Astrocyte of the hippocampus (primary cell): ENCODE measurements around the gene EFNA5.
"Not testable (repeated sequence)": the region's sequence is repeated elsewhere in the genome, so short reads cannot be mapped to it uniquely, and the experiment has no call there.

Experiments
- DNase-seq: peaks from one replicate; pipeline ENCODE4 v3.0.0; 2011; ENCODE audit warnings: low read depth, low spot score

Gene EFNA5

DNA sequence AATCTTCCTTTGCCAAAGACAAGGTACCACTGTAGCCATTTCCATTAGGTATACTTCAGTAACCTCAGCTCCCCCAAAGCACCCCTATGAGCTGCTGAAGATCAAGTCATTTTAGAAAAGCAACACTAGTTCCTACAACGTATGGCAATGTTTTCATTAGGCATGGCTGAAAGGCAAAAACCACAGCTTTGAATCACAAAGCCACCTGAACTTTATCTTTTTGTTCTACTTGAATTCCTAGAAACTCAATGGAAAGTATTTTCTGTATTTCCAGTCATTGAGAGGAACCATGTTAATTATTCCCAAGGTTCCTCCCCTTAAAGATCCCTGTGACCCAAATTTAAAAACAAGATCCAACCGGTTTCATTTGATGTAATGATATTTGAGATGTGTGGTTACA is 152.1 kb downstream of the EFNA5 start:
- DNase-seq: peak; percentile 41

DNA sequence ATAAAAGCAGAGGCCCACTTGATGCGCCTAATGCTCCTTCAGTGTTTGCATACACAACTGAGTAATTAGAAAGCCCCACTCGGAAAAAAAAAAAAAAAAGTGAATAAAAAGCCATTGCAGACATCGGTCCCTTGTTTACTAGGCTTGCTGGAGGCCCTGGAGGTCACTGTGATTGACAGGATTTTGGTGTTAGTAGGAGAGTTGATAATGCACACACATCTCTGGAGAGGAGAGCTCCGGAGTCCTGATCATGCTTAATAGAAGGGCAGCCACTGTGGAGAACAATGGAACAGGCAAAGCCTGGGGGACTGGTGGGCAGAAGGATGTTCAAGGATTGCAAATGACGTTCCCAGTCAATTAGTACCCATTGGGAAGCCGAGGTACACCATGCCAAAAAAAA is 152.5 kb downstream of the EFNA5 start:
- no peak for DNase-seq

DNA sequence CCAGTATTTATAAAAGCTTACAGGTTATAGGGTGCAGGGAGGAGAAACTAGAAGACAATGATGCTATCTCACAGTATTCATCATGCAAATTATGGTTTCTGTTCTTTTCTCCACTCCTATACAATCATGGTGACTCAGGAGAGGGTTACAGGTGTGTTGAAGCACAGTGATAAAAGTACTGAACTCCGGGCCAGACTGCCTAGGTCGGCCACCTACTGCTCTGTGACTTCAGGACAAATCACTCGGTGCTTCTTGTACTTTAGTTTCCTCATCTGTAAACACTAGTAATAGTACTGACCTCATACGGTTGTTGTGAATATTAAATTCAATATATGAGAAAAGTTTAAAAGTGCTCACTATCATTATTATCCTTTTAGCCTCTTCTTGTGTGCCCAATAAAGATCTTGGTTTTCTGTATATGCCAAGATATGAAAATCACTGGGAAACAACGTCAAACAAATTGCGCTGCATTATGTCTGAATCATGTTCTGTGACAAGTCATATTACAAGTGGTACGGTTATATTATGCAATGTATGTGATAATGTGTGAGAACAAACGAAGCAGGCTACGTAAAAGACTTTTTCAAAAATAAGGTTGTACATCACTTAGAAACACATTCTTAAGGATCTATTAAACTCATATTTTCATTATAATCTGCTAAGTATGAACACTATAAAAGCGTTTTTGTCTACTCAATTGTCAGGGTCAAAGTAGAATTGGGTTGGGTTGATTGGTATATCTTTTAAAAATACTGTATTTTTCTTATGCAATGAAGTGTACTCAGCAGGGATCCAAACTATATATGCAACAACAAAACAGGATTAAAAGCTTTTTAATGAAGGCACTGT is 153.3 kb downstream of the EFNA5 start:
- DNase-seq: no peak

DNA sequence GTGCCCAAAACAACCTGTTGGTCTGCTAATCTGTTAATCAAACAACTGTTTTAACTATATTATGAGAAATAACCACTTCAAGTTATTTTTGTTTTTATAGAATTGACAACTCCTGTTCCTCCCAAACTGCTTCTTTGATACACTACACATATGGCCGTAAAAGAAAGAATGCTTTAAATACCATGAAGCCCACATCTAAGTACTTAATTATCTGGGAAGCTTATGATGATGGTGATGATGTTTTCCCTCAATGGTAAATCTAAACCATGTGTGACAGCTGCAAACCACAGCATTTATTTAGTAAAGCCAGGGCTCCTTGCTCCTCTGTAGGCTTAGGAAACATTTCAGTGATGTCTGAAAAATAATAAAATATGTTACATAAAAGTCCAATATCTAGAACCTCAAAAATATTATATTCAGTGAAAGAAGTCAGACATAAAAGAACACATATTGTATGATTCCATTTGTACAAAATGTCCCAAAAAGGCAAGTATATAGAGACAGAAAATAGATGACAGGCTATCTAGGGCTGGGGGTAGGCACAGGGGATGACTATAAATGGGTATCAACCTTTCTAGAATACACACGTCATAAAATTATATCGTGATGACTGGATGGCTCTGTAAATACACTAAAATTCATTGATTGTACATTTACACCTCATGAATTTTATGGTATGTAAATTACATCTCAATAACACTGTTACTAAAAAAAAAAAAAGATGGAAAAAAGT is 154.1 kb downstream of the EFNA5 start:
- DNase-seq: peak; percentile 34

DNA sequence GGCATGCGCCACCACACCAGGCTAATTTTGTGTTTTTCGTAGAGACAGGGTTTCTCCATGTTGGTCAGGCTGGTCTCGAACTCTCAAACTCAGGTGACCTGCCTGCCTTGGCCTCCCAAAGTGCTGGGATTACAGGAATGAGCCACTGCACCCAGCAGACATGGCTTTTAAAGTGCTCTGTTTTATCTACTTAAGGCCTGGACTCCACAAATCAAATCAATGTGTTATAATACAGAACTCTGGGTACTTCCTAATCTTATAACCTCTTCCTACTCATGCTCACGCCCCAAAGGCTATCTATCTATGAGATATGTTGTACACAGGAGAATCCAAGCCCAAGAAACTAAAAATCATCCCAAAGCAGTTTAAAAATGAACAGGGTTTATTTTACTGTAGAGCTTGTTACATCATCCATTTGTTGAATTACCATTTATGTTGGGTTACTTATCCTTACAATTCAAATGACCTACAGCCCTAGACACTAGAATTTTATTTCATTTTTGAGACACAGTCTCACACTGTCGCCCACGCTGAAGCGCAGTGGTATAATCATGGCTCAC is 155.1 kb downstream of the EFNA5 start:
- no peak for DNase-seq

DNA sequence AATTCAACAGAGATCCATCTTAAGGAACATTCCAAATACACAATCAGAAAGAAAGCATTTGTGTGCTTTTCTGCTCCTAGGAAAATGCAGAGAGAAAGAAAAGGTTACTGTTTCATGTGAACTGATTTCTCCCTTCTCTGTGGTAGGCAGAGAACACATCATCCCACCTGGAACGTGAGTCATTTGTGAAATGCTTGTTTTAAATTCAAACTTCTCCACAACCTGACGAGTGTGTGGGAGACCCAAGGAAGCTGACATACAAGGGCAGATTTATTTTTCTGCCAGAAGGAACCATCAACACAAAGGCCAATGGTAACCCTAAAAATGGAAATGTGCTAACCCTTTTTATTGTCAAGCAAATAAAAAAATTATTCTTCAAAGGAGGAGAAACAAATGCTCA is 156.4 kb downstream of the EFNA5 start:
- peak; percentile 31 for DNase-seq

DNA sequence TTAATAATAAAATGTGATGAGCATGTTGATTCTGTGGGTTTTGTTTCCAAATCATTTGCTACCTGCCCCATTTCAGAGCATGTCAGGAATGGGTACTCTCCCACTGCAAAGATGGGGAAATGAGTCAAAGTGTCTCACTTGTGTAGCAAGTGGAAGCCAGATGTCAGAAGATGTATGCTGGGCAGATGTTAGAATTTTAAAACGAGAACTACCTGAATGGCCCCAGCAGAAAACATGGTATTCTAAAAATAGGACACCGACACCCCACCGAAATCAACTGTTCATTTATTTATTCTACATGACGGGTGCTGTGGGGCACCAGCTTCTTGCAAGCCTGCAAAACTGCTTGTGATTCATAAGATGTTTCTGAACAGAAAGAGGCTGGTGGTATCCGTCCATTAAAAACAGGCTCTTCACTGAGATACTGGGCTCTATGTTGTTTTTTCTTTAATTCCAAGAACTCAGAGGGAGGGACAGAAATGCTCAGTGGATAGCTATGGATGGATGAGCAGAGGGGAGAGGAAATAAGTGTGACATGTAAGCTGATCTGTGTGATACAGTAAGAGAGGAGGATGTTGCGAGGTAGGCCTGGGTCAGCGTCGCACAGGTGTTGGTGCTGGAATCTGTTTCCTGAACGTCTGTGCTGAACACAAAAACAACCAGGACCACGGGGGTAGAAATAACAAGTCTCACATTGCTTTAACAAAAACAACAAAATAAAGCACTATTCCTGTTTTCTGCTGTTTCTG is 157.2 kb downstream of the EFNA5 start:
- DNase-seq: no peak

DNA sequence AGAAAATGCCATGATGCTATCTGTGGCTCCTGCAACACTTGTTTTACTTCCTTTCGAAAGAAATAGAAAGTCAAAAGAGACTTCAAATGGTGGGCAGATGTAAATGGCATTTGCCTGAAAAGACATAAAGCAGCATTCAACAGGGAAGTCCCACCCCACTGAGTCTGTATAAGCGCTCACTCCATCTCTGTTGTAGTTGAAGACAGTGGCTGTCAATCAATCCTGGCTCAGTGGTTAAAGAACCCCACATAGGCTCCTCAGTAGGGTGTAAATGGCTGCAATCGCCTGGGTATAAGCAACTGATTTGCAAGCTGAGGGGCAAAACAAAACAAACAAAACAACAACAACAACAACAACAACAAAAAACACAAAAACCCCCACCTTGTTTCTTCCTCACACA is 158.7 kb downstream of the EFNA5 start:
- DNase-seq: no peak

DNA sequence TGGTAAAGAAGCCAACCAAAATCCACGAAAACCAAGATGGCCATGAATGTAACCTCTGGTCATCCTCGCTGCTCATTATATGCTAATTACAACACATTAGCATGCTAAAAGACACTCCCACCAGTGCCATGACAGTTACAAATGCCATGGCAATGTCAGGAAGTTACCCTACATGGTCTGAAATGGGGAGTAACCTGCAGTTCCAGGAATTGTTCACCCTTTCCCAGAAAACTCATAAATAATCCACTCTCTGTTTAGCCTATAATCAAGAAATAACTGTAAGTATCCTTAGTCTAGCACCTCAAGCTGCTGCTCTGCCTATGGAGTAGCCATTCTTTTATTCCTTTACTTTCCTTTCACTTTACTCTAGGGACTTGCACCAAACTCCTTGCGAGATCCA is 160.6 kb downstream of the EFNA5 start:
- no peak for DNase-seq

DNA sequence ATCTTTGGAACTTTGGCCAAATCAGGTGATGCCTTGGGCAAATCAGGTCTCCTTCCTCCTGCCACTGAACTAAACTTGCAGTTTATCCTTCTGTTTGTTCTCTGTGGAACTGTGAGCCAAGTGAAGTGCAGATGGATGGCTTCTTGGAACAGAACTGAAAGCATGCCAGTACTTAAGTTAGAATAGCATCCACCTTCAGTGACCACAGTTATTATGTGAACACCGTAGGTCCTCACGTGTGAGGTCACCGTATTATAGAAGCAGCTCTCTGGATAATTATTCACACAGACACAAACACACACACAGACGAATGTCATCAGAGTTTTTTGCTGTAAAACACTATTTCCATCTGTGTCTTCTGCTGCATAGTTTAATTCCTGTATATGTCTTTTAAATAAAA is 162.6 kb downstream of the EFNA5 start:
- DNase-seq: no peak

DNA sequence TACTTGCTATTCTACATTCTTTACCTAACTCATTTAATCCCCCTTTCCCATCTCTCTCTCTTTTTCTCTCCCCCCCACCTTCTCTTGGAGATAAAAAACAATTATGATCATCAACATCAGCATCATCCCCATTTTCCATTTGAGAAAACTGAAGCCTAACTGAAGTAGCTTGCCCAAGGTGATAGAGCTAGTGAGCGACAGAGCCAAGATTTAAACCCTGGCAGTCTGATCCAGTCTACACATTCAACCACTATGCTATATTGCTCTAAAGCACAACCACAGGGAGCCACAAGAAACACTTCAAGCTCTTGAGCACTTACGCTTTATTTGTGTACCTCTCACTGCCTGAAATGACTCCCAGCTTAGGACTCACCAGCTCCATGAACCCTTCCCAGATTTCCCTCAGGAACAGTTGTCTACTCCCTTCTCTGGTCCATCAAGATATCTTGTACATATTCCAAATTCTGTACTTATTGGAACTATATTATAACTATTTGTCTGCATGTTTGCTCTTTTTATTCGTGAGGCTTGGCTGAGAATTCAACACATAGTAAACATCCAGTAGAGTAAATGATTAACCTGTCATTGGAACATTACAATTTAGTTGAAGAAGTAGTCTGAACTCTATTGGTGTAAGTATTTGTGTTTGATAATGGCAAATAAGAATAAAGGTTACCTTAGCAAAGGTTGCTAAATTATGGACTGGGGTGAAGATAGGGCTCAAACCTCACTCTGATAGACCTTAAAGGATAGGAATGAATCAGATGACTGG is 164.8 kb downstream of the EFNA5 start:
- DNase-seq: no peak

DNA sequence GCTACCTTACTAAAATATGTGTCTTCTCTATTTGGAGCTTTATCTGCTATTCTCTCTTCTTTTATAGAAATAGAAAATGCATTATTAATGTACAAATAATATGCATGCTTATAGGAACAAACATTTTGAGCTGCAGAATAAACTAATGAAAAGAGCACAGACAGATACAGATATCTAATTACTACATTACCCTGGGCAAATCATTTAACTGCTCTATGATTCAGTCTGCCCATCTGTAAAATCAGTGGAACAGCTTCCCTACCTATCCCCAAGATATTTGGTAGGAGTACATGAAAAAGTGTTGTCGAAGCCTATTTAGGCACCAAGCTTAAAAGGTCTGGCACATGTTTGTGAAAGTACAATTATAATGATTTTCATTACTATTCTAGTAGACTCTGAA is 166.3 kb downstream of the EFNA5 start:
- DNase-seq: no peak

DNA sequence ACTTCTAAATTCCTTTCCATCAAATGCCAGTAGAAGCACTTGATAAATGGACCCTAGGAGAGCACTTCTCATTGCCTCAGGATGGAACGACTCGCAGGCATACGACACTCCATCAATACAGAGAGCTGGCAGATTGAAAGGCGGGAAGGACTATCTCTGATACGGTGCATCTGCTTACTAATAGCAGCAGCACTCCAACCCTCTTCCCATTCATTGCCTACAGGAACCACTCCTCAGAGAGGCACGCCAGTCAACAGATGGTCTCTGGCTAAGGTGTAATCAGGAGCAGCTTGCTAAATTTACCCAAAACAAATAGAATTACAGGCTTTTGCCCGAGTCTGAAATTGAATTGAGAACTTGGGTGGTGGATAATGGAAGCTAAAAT is 168.1 kb downstream of the EFNA5 start:
- DNase-seq: no peak

DNA sequence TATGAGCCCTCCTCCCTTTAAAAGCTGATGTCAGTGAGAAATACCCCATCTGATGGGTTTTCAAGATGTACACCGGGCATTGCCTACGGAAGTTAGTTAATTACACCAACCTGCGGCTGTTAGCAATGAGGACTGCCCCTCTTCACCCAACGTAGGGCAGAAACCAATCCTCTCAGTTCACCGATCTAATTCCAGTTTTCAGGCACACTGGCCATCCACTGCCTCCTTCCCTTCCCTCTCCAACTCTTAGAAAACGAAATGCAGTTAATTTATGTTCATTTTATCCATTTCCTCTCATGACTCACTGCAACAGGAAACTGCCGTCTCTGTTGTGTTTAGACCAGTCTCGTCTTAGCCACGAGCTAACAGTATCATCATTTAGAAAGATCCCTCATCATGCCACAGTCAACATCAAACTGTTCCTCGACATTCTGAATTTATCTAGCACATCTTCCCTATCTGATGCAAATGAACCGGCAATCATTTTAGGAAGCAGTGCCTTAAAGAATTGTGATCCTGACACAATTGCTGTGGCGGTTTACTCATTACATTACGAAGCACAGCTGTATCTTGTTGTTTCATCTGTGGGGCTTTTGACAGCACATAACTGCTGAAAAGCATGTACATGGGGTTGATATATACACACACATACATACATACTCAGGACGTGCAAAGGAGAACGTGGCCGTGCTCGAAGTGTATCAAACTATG is 168.6 kb downstream of the EFNA5 start:
- DNase-seq: no peak

DNA sequence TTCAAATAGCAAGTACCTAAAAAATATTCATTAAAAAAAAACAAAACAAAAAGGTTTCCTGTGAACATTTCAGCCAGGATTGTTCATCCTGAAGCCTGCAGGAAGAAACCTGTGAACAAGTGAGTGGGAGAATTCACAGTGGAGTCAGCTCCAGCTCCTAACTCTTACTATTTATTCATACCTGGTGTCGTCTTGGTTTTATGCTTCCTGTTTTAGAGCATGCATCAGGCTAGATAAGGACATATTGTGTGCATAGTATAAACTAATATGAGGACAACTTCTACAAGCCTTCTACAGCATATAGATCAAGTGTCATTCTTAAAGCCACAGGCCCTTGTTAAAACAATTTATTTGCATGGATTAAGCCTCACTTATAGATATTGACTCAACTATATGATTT is 169.9 kb downstream of the EFNA5 start:
- no peak for DNase-seq

DNA sequence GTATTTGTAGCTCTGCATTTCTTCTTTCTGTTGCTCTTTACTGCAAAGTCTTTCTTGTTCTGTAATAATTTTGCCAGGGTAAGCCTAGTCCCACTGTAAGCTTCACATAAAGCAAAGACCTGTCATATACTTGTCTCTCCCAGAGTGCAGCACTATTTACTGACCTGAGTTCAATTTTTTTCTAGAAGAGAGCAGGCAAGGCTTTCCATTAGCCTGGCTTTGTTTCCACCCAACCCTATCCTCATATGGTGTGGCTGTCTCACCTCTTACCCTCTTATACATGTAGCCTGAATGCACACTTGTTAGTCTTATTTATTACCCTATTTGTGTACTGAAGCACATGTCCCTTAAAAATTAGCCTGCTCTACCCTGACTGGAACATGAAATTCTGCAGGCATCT is 170.4 kb downstream of the EFNA5 start:
- no peak for DNase-seq

DNA sequence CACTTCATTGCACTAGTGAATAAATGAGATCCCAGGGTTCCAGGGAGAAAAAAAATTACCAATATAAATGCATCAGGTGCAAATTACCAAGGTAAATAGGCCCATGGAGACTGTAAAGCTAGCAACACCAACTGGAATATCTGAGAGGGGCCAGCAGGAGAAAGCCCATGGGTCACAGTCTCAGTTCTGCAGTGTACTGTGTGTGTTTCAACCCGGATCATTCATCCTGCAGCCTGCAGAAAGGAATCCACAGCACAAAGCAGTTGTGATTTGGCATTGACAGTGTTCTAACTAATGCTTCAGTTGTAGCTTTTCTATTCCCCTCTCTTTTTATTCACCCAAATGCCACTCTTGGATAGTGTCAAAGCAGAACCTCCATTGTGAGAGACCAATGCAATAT is 171.0 kb downstream of the EFNA5 start:
- no peak for DNase-seq

DNA sequence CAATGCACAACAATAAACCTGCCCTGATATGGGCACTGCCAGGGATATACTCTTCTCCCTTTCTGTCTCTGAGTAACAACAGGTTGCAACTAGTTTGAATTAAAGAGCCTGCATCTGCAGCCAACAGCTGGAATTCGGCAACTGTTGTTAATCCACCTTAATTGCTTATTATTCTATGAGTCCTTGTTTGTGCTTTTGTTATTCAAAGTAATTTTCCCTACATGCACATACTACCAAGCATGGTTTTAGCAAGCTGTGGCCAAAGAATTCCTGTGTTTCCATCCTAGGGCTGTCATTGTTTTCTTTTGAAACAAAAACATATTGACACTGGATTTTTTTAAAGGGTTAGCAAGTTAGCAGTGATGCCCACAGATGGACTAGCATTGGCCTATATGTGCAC is 171.5 kb downstream of the EFNA5 start:
- no peak for DNase-seq

DNA sequence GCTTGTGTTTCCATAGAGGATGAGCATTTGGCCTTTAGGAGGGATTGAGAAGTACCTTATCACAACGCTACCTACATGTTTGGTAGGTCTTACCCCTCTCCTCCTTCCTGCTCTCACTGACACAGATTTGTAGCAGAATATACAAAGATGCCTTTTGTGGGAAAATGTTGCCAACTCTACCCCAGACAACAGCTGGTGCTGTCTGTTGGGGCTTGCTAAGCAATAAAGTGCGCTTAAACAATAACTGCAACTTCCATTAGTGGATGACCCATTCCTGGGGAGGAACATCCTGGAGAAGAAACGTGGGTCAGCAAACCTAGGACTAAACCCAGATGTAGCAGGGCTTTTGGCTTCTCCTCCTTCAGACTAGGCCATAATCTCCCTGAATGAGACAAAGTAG is 174.3 kb downstream of the EFNA5 start:
- no peak for DNase-seq

DNA sequence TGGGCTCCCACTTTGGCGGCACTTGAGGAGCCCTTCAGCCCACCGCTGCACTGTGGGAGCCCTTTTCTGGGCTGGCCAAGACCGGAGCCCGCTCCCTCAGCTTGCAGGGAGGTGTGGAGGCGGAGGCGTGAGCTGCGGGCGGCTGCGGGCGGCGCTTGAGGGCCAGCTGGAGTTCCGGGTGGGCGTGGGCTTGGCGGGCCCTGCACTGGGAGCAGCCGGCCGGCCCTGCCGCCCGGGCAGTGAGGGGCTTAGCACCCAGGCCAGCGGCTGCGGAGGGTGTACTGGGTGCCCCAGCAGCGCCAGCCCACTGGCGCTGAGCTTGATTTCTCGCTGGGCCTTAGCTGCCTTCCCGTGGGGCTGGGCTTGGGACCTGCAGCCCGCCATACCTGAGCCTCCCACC is 176.6 kb downstream of the EFNA5 start:
- DNase-seq: not testable (repeated sequence)

DNA sequence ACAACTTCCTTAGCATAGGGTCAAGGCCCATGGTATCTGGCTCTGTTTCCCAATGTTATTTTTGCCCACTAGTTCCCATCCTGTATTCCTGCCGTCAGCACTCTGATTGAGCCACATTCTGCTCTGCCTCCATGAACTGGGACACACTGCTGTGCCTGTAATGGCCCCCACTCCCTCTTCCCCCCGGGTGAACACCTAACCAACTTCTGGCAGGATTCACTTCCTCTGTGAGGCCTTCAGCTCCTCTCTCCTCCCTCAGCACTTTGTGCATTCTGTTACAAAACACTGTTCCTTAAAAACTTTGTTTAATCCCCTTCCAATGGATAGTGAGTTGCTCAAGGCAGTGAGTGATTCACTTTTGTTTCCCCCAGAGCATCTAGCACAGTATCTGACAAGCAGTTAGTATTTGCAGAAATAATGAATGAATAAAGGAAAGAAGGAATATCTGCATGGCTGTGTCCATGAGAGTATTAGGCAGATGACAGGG is 183.6 kb downstream of the EFNA5 start:
- no peak for DNase-seq
